Breast epithelium (tissue), 3 donors: Measurements from ENCODE around the gene HSDL1.

Experiments used
- CTCF ChIP-seq, 3 donors: fragments of 450-650 bp; IDR thresholded peaks; one replicate each; pipeline ENCODE4 v1.5.1; 2016 to 2017; ENCODE audit warnings: antibody characterized with exemption in 3 of 3, mild to moderate bottlenecking in 3 of 3, moderate library complexity in 3 of 3
- POLR2AphosphoS5 ChIP-seq, 3 donors: sonication (generic); formaldehyde crosslinking; IDR thresholded peaks; one replicate each; pipeline ENCODE4 v1.6.1; 2017; ENCODE audit warnings: antibody characterized with exemption in 3 of 3

GRCh38 chr16:84075376-84075775, 69.6 kb downstream of the HSDL1 start:
- no peak for TF ChIP-seq POLR2AphosphoS5 (IDR thresholded peaks at IDR 0.05)
- no peak for TF ChIP-seq CTCF (IDR thresholded peaks at IDR 0.05)
